ENCODE data around the gene TNFRSF9. TPM values are rescaled to one million over a fixed set of nuclear protein-coding genes. Genes with fewer than 3 reads are reported as not detected.

The TNFRSF9 gene
- total and polyA plus RNA-seq, 2 donors (not counting 3 experiments of a cell fraction or from before 2014, with no cell fraction given), result 0.15 to 0.22 TPM

DNA sequence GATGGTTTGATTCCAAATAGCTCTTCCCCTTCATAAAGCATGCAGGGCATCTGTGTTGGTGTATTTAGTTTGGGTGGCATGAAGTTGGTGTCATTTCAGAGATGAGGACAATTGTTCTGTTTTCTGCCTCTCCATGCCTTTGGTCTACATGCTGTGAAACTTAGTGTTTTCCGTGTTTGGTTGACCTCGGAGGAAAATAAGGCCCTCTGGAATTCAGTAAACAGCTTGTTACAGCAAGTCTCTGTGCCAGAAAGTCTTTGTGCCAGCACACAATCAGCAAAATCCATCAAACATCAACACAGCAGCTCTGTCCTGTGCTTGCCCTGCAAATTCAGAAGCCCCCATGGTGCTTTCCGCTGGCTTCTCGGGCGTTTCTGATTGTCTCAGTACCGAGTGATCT is 30.4 kb upstream of the TNFRSF9 start:
- Histone ChIP-seq H3K9me3 (replicated peaks; ENCODE audit: control insufficient read depth, insufficient read depth, low read length) (no peaks in the 10 kb centered on the region), H3K27ac (ENCODE audit: insufficient read depth, low read depth, low read length) (no peak overlapping the region), H3K4me2 (ENCODE audit: insufficient read depth, low read length) (no peak overlapping the region), H3K27me3 (ENCODE audit: control insufficient read depth in 2 of 2, insufficient read depth in 2 of 2, low read length in 2 of 2) (no peaks in the 10 kb centered on the region), H3K36me3 (ENCODE audit: control insufficient read depth in 2 of 2, extremely low read depth in 1 of 2, insufficient read depth in 2 of 2, low read length in 2 of 2) (peaks cover 21 to 23% of the 10 kb centered on the region in 2 experiments), H3K4me3 (replicated peaks in 1 of 3; ENCODE audit: insufficient read depth in 1 of 3, low read depth in 1 of 3, low read length in 3 of 3) (no peak overlapping the region), H3K9me1 (replicated peaks; ENCODE audit: control insufficient read depth, extremely low read depth, insufficient read depth, low read length) (no peaks in the 10 kb centered on the region), H3K79me2 (ENCODE audit: control insufficient read depth, insufficient read depth, low read length) (peaks cover 17% of the 10 kb centered on the region), H3K4me1 (ENCODE audit: control insufficient read depth, extremely low read depth, insufficient read depth, low read length) (no peaks in the 10 kb centered on the region), H4K20me1 (replicated peaks; ENCODE audit: control insufficient read depth, extremely low read depth, insufficient read depth, low read length) (peaks cover 2% of the 10 kb centered on the region), H2AFZ (ENCODE audit: low read depth, low read length) (no peak overlapping the region), H3K9ac (replicated peaks; ENCODE audit: extremely low read depth, insufficient read depth, low read length) (no peak overlapping the region)
- no TSS peak for BruUV-seq (replicated peaks)
- FAIRE-seq (no peak), DNase-seq (ENCODE audit: low read depth, low spot score) (no peak)
- TF ChIP-seq JUN (IDR thresholded peaks at IDR 0.05; ENCODE audit: borderline replicate concordance, insufficient read depth, insufficient read length, low read depth) (no peak), EZH2 (IDR thresholded peaks at IDR 0.05; ENCODE audit: borderline replicate concordance, low read depth, low read length, severe bottlenecking) (no peak), POLR2AphosphoS5 (IDR thresholded peaks at IDR 0.05; ENCODE audit: insufficient read depth, low read depth, low read length) (no peak)
- intact Hi-C loops (cut with micrococcal nuclease) (no loop called here), dilution Hi-C loops (cut with MboI; ENCODE audit: extremely low pct_ligation_motif_present, low sequenced_read_pairs) (no loop called here)
- ChIA-PET POLR2A (no interaction called here), CTCF (interaction anchor here (1.0 kb wide), 1 partner anchor 343 kb away, joined by 3 read pairs; no protein-coding TSS in a partner anchor)

DNA sequence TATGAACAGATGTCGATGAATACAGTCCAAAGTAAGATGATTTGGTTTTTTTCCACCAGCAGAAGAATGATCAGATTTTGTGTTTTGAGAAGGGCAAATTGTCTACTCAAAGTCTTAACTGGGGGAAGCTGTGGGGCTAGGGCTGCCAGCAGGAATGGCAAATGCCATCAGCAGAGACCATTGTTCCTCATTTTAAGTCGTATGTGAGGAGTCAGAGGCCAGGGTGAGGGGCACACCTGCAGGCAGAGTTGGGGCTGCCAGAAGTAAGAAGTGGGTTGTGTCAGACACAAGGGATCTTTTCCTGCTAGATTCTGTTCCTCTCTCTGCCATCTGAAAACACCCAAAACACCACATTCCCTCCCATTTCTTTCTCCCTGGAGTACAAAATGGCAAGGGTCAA is 29.6 kb upstream of the TNFRSF9 start:
- BruUV-seq (replicated peaks), result no TSS peak
- Histone ChIP-seq H3K79me2 (ENCODE audit: control insufficient read depth, insufficient read depth, low read length) (peaks cover 21% of the 10 kb centered on the region), H3K9me1 (replicated peaks; ENCODE audit: control insufficient read depth, extremely low read depth, insufficient read depth, low read length) (no peaks in the 10 kb centered on the region), H3K4me2 (ENCODE audit: insufficient read depth, low read length) (no peak overlapping the region), H3K9ac (replicated peaks; ENCODE audit: extremely low read depth, insufficient read depth, low read length) (no peak overlapping the region), H3K9me3 (replicated peaks; ENCODE audit: control insufficient read depth, insufficient read depth, low read length) (no peaks in the 10 kb centered on the region), H3K4me1 (ENCODE audit: control insufficient read depth, extremely low read depth, insufficient read depth, low read length) (no peaks in the 10 kb centered on the region), H3K4me3 (replicated peaks in 1 of 3; ENCODE audit: insufficient read depth in 1 of 3, low read depth in 1 of 3, low read length in 3 of 3) (no peak overlapping the region), H4K20me1 (replicated peaks; ENCODE audit: control insufficient read depth, extremely low read depth, insufficient read depth, low read length) (peaks cover 2% of the 10 kb centered on the region), H2AFZ (ENCODE audit: low read depth, low read length) (no peak overlapping the region), H3K27ac (ENCODE audit: insufficient read depth, low read depth, low read length) (no peak overlapping the region), H3K27me3 (ENCODE audit: control insufficient read depth in 2 of 2, insufficient read depth in 2 of 2, low read length in 2 of 2) (no peaks in the 10 kb centered on the region), H3K36me3 (ENCODE audit: control insufficient read depth in 2 of 2, extremely low read depth in 1 of 2, insufficient read depth in 2 of 2, low read length in 2 of 2) (peaks cover 23% of the 10 kb centered on the region in 2 experiments)
- FAIRE-seq (no peak), DNase-seq (ENCODE audit: low read depth, low spot score) (no peak)
- POLR2A ChIA-PET, result no interaction called here
- dilution Hi-C loops (cut with MboI; ENCODE audit: extremely low pct_ligation_motif_present, low sequenced_read_pairs), result no loop called here
- intact Hi-C loops (cut with micrococcal nuclease), result no loop called here
- CTCF ChIA-PET, result no interaction called here
- TF ChIP-seq POLR2A (IDR thresholded peaks at IDR 0.05; ENCODE audit: low read depth, low read length) (no peak), JUN (IDR thresholded peaks at IDR 0.05; ENCODE audit: borderline replicate concordance, insufficient read depth, insufficient read length, low read depth) (no peak), EZH2 (IDR thresholded peaks at IDR 0.05; ENCODE audit: borderline replicate concordance, low read depth, low read length, severe bottlenecking) (no peak), MYC (IDR thresholded peaks at IDR 0.05; ENCODE audit: low read depth, low read length) (no peak), FOS (IDR thresholded peaks at IDR 0.05; ENCODE audit: borderline replicate concordance, insufficient read depth, low read length) (no peak), GATA2 (IDR thresholded peaks at IDR 0.05; ENCODE audit: insufficient read depth, insufficient read length, low read depth, low read length) (no peak), POLR2AphosphoS5 (IDR thresholded peaks at IDR 0.05; ENCODE audit: insufficient read depth, low read depth, low read length) (no peak)
- TF ChIP-seq, protein P1, sequence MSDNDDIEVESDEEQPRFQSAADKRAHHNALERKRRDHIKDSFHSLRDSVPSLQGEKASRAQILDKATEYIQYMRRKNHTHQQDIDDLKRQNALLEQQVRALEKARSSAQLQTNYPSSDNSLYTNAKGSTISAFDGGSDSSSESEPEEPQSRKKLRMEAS (IDR thresholded peaks at IDR 0.05; ENCODE audit: insufficient read depth, insufficient read length), result no peak
- TF ChIP-seq, protein P2, sequence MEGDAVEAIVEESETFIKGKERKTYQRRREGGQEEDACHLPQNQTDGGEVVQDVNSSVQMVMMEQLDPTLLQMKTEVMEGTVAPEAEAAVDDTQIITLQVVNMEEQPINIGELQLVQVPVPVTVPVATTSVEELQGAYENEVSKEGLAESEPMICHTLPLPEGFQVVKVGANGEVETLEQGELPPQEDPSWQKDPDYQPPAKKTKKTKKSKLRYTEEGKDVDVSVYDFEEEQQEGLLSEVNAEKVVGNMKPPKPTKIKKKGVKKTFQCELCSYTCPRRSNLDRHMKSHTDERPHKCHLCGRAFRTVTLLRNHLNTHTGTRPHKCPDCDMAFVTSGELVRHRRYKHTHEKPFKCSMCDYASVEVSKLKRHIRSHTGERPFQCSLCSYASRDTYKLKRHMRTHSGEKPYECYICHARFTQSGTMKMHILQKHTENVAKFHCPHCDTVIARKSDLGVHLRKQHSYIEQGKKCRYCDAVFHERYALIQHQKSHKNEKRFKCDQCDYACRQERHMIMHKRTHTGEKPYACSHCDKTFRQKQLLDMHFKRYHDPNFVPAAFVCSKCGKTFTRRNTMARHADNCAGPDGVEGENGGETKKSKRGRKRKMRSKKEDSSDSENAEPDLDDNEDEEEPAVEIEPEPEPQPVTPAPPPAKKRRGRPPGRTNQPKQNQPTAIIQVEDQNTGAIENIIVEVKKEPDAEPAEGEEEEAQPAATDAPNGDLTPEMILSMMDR (IDR thresholded peaks at IDR 0.05; ENCODE audit: extremely low read depth in 1 of 2, insufficient read depth in 1 of 2, low read depth in 1 of 2, low read length in 2 of 2), result no peak
